DND-41 (cell line): ENCODE measurements around the gene LYG2.
"Not testable (repeated sequence)": the region's sequence is repeated elsewhere in the genome, so short reads cannot be mapped to it uniquely, and the experiment has no call there.

Source experiments
- EZH2 ChIP-seq: IDR thresholded peaks from 3 replicates; pipeline ENCODE4 v1.6.1; 2012; ENCODE audit warnings: borderline replicate concordance, low read depth, mild to moderate bottlenecking, moderate library complexity, low read length, inconsistent platforms; ENCODE audit not compliant: severe bottlenecking
- TF ChIP-seq, protein P1 (sequence below): IDR thresholded peaks from 2 replicates; pipeline ENCODE4 v1.5.1; 2012; ENCODE audit warnings: borderline replicate concordance, low read length, moderate library complexity, mild to moderate bottlenecking; ENCODE audit not compliant: poor library complexity, severe bottlenecking; ENCODE audit errors: extremely low read depth

DNA sequence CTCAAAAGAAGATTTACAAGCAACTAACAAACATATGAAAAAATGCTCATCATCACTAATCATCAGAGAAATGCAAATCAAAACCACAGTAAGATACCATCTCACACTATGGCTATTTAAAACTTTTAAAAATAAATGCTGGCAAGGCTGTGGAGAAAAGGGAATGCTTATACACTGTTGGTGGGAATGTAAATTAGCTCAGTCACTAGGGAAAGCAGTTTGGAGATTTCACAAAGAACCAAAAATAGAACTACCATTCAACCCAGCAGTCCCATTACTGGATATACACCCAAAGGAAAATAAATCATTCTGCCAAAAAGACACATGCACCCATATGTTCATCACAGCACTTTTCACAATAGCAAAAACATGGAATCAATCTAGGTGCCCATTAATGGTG, 22.3 kb downstream of the LYG2 start:
- TF ChIP-seq, protein P1, sequence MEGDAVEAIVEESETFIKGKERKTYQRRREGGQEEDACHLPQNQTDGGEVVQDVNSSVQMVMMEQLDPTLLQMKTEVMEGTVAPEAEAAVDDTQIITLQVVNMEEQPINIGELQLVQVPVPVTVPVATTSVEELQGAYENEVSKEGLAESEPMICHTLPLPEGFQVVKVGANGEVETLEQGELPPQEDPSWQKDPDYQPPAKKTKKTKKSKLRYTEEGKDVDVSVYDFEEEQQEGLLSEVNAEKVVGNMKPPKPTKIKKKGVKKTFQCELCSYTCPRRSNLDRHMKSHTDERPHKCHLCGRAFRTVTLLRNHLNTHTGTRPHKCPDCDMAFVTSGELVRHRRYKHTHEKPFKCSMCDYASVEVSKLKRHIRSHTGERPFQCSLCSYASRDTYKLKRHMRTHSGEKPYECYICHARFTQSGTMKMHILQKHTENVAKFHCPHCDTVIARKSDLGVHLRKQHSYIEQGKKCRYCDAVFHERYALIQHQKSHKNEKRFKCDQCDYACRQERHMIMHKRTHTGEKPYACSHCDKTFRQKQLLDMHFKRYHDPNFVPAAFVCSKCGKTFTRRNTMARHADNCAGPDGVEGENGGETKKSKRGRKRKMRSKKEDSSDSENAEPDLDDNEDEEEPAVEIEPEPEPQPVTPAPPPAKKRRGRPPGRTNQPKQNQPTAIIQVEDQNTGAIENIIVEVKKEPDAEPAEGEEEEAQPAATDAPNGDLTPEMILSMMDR = not testable (repeated sequence)
- TF ChIP-seq EZH2 = not testable (repeated sequence)
